Neural cell (in vitro differentiated cells): ENCODE measurements around the gene CATSPER1. TPM values are rescaled to one million over a fixed set of nuclear protein-coding genes. Genes with fewer than 3 reads are reported as not detected.

Experiments used
- H2AFZ ChIP-seq: fragments of 200-600, 300-800 bp; sonication (generic), shearing (Covaris generic); 2 replicates; pipeline ENCODE4 v1.6.0; 2014; ENCODE audit warnings: low read depth, mild to moderate bottlenecking, antibody characterized with exemption, low read length, moderate library complexity
- H3F3A ChIP-seq: fragments of 200-600 bp; shearing (Covaris generic); 2 replicates; pipeline ENCODE4 v1.6.1; 2016; ENCODE audit warnings: mild to moderate bottlenecking, moderate library complexity, mixed read lengths, antibody characterized with exemption, low read length; ENCODE audit not compliant: insufficient read depth, poor library complexity, severe bottlenecking
- H3K27ac ChIP-seq: fragments of 200-600, 300-800 bp; sonication (generic), shearing (Covaris generic); 2 replicates; pipeline ENCODE4 v1.5.1; 2014; ENCODE audit warnings: mild to moderate bottlenecking, low read length, moderate library complexity
- H3K27me3 ChIP-seq: fragments of 300-800, 200-600 bp; sonication (generic), shearing (Covaris generic); 2 replicates; pipeline ENCODE4 v1.6.0; 2014; ENCODE audit warnings: mild to moderate bottlenecking, low read depth, low read length, moderate library complexity; ENCODE audit not compliant: insufficient read depth
- H3K36me3 ChIP-seq: fragments of 300-800, 200-600 bp; sonication (generic), shearing (Covaris generic); 2 replicates; pipeline ENCODE4 v1.5.1; 2014; ENCODE audit warnings: mild to moderate bottlenecking, antibody characterized with exemption, low read length, moderate library complexity; ENCODE audit not compliant: insufficient read depth
- H3K4me2 ChIP-seq: fragments of 300-800, 200-600 bp; sonication (generic), shearing (Covaris generic); 2 replicates; pipeline ENCODE4 v1.6.0; 2014; ENCODE audit warnings: mild to moderate bottlenecking, low read length
- H3K4me3 ChIP-seq: fragments of 300-800, 200-600 bp; sonication (generic), shearing (Covaris generic); 2 replicates; pipeline ENCODE4 v1.5.1; 2014; ENCODE audit warnings: mild to moderate bottlenecking, low read length, moderate library complexity
- H3K79me2 ChIP-seq: fragments of 200-600 bp; shearing (Covaris generic); replicated peaks from 2 replicates; pipeline ENCODE4 v1.6.0; 2014; ENCODE audit warnings: mild to moderate bottlenecking, low read length, moderate library complexity; ENCODE audit not compliant: insufficient read depth
- H3K9ac ChIP-seq: fragments of 300-800, 200-600 bp; sonication (generic), shearing (Covaris generic); 2 replicates; pipeline ENCODE4 v1.6.1; 2016; ENCODE audit warnings: mild to moderate bottlenecking, low read length, mixed read lengths
- H3K9me2 ChIP-seq: fragments of 200-600 bp; shearing (Covaris generic); 2 replicates; pipeline ENCODE4 v1.6.1; 2016; ENCODE audit warnings: mild to moderate bottlenecking, low read length, mixed read lengths; ENCODE audit not compliant: insufficient read depth
- H3K9me3 ChIP-seq: fragments of 200-600, 300-800 bp; sonication (generic), shearing (Covaris generic); 2 replicates; pipeline ENCODE4 v1.6.1; 2016; ENCODE audit warnings: mild to moderate bottlenecking, mixed run types, low read length, moderate library complexity, mixed read lengths
- H4K20me1 ChIP-seq: fragments of 200-600 bp; shearing (Covaris generic); 2 replicates; pipeline ENCODE4 v1.6.1; 2016; ENCODE audit warnings: mild to moderate bottlenecking, mixed run types; ENCODE audit not compliant: insufficient read depth
- EP300 ChIP-seq: fragments of 450-650 bp; conservative IDR thresholded peaks from 2 replicates; pipeline ENCODE4 v1.6.1; 2014; ENCODE audit warnings: antibody characterized with exemption, mild to moderate bottlenecking, moderate library complexity; ENCODE audit not compliant: poor library complexity, severe bottlenecking
- EZH2 ChIP-seq: fragments of 200-600, 300-800 bp; shearing (Covaris generic), sonication (generic); IDR thresholded peaks from 2 replicates; pipeline ENCODE4 v1.6.1; 2014; ENCODE audit warnings: antibody characterized with exemption, low read length, borderline replicate concordance, mild to moderate bottlenecking; ENCODE audit not compliant: insufficient read depth, poor library complexity, severe bottlenecking
- MXI1 ChIP-seq: fragments of 450-650 bp; conservative IDR thresholded peaks from 2 replicates; pipeline ENCODE4 v1.6.1; 2014; ENCODE audit warnings: antibody characterized with exemption, mild to moderate bottlenecking; ENCODE audit not compliant: poor library complexity, severe bottlenecking
- POLR2AphosphoS5 ChIP-seq: IDR thresholded peaks from 2 replicates; pipeline ENCODE4 v1.6.1; 2012
- RAD21 ChIP-seq: fragments of 450-650 bp; conservative IDR thresholded peaks from 2 replicates; pipeline ENCODE4 v1.6.1; 2014; ENCODE audit warnings: antibody characterized with exemption, mild to moderate bottlenecking, moderate library complexity
- SMC3 ChIP-seq: fragments of 450-650 bp; conservative IDR thresholded peaks from 2 replicates; pipeline ENCODE4 v1.6.1; 2014; ENCODE audit warnings: antibody characterized with exemption, mild to moderate bottlenecking, moderate library complexity; ENCODE audit not compliant: poor library complexity
- TAF1 ChIP-seq: IDR thresholded peaks from 2 replicates; pipeline ENCODE4 v1.6.1; 2012; ENCODE audit warnings: low read depth
- polyA plus RNA-seq: library from polyadenylated mRNA; depleted of rRNA; stranded (reverse); fragments of >200 nt; gene quantifications from 2 replicates; pipeline ENCODE4 v1.2.3, GENCODE V29; 2014
- TF ChIP-seq, protein P1 (sequence below): fragments of 450-650 bp; IDR thresholded peaks from 2 replicates; pipeline ENCODE4 v1.5.1; 2014; ENCODE audit warnings: antibody characterized with exemption, mild to moderate bottlenecking, moderate library complexity; ENCODE audit not compliant: poor library complexity, severe bottlenecking
- TF ChIP-seq, protein P2 (sequence below): IDR thresholded peaks from 2 replicates; pipeline ENCODE4 v1.6.1; 2012; ENCODE audit warnings: borderline replicate concordance

Gene CATSPER1
- polyA plus RNA-seq, 1 donor from 2014 or later: not detected

DNA sequence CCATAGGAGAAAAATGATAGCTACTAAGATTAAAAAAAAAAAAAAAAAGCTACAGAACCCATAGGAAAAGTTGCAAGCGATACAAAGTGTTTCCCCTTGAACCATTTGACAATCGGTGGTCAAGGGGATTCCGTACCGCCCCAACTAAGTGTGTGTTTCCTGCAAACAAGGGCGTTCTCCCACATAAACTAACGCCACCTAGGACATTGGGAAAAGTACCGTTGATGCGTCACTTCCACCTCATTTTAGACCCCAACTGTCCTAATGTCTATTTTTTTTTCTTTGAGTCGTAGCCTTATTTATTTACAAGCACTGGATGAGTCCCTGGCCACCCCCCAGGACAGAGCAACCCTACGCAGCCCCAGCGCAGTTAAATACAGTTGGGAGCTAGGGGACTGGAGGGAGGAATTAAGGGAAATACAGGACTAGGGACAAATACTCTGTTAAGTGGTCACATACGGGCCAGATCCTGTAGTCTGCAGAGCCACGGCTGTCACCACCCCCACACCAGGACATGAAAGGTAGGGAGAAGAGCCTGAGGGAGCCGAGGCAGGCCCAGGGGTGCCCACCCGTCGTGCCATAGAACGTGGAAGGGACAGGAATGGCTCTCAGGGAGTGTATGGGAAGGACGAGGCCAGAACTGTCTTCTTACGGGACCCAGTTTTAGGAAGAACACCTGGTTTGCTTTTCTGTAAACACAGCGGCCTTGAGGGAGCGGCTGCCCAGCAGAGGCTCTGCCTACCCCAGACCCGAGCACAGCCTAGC, 43.3 kb downstream of the CATSPER1 start:
- H2AFZ ChIP-seq: no peak overlapping the region
- H3K9ac ChIP-seq: no peak overlapping the region
- no peaks in the 10 kb centered on the region for H3K79me2 ChIP-seq
- no peaks in the 10 kb centered on the region for H4K20me1 ChIP-seq
- no peaks in the 10 kb centered on the region for H3K9me2 ChIP-seq
- H3K4me3 ChIP-seq: no peak overlapping the region
- H3K4me2 ChIP-seq: no peak overlapping the region
- H3K27ac ChIP-seq: no peak overlapping the region
- H3K36me3 ChIP-seq: no peaks in the 10 kb centered on the region
- no peaks in the 10 kb centered on the region for H3K27me3 ChIP-seq
- no peaks in the 10 kb centered on the region for H3F3A ChIP-seq
- TF ChIP-seq SMC3 (no peak), EP300 (no peak), MXI1 (no peak), EZH2 (no peak), POLR2AphosphoS5 (no peak), RAD21 (no peak), TAF1 (no peak)
- TF ChIP-seq, protein P1, sequence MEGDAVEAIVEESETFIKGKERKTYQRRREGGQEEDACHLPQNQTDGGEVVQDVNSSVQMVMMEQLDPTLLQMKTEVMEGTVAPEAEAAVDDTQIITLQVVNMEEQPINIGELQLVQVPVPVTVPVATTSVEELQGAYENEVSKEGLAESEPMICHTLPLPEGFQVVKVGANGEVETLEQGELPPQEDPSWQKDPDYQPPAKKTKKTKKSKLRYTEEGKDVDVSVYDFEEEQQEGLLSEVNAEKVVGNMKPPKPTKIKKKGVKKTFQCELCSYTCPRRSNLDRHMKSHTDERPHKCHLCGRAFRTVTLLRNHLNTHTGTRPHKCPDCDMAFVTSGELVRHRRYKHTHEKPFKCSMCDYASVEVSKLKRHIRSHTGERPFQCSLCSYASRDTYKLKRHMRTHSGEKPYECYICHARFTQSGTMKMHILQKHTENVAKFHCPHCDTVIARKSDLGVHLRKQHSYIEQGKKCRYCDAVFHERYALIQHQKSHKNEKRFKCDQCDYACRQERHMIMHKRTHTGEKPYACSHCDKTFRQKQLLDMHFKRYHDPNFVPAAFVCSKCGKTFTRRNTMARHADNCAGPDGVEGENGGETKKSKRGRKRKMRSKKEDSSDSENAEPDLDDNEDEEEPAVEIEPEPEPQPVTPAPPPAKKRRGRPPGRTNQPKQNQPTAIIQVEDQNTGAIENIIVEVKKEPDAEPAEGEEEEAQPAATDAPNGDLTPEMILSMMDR: no peak
- TF ChIP-seq, protein P2, sequence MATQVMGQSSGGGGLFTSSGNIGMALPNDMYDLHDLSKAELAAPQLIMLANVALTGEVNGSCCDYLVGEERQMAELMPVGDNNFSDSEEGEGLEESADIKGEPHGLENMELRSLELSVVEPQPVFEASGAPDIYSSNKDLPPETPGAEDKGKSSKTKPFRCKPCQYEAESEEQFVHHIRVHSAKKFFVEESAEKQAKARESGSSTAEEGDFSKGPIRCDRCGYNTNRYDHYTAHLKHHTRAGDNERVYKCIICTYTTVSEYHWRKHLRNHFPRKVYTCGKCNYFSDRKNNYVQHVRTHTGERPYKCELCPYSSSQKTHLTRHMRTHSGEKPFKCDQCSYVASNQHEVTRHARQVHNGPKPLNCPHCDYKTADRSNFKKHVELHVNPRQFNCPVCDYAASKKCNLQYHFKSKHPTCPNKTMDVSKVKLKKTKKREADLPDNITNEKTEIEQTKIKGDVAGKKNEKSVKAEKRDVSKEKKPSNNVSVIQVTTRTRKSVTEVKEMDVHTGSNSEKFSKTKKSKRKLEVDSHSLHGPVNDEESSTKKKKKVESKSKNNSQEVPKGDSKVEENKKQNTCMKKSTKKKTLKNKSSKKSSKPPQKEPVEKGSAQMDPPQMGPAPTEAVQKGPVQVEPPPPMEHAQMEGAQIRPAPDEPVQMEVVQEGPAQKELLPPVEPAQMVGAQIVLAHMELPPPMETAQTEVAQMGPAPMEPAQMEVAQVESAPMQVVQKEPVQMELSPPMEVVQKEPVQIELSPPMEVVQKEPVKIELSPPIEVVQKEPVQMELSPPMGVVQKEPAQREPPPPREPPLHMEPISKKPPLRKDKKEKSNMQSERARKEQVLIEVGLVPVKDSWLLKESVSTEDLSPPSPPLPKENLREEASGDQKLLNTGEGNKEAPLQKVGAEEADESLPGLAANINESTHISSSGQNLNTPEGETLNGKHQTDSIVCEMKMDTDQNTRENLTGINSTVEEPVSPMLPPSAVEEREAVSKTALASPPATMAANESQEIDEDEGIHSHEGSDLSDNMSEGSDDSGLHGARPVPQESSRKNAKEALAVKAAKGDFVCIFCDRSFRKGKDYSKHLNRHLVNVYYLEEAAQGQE: no peak
- no peaks in the 10 kb centered on the region for H3K9me3 ChIP-seq

DNA sequence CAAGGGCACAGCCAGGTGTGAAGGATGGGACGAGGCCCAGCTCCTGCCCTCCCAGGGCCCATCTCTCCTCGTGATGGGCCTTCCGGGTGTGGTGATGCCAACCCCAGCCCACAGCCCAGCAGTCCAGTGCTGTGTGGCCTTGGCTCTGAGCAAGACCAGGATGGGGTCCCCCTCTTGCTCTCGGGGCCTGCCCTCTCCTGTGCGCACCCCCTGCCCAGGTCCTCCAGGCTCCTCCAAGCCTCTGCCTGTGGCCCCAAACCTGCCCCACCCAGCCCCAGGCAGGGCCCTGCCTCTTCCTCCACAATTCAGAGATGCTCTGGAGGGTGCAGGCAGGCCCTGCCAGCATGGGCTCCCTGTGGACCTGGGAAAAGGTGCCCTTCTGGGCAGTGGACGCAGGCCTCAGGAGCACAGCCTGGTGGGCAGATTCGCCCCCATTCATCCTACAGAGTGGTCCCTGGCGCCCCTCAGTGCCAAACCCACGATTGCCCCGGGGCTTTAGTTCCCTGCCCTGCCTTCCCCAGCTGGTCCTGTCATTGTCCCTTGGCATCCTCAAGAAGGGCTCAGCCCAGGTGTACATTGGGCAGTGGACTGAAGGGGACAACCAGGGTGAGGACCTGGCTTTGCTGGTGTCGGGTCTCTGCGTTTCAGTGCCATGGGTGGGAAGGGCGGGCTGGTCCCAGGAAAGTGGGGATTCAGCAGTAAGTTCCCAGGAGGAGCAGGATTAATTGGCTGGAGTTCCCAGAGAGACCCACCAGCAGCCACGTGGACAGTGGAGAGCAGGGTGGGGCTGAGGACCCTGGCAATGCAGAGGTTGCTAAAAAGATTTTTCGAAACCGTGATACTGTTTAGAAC, 44.1 kb downstream of the CATSPER1 start:
- Histone ChIP-seq H3K79me2 (no peaks in the 10 kb centered on the region), H2AFZ (no peak overlapping the region), H4K20me1 (no peaks in the 10 kb centered on the region), H3K27me3 (no peaks in the 10 kb centered on the region), H3K9me3 (no peaks in the 10 kb centered on the region), H3K27ac (no peak overlapping the region), H3F3A (no peaks in the 10 kb centered on the region), H3K9ac (no peak overlapping the region), H3K4me3 (no peak overlapping the region), H3K36me3 (no peaks in the 10 kb centered on the region), H3K9me2 (no peaks in the 10 kb centered on the region), H3K4me2 (no peak overlapping the region)
- TF ChIP-seq TAF1 (no peak), RAD21 (no peak), EP300 (no peak), SMC3 (no peak), POLR2AphosphoS5 (no peak), MXI1 (no peak), EZH2 (no peak)
- TF ChIP-seq, protein P1: no peak
- TF ChIP-seq, protein P2: no peak
